RCC 7860 (cell line): ENCODE measurements around the gene NCF1.
"Not testable (repeated sequence)": the region's sequence is repeated elsewhere in the genome, so short reads cannot be mapped to it uniquely, and the experiment has no call there.

Experiments
- DNase-seq: peaks from one replicate; pipeline ENCODE4 v3.0.0-alpha.2; 2015; ENCODE audit warnings: low spot score
- FAIRE-seq: peaks from 2 replicates; lab custom pipeline; 2012; peaks lifted over from hg19 to GRCh38; lab: Jason Lieb, UNC

Gene NCF1

GRCh38 chr7:74773760-74774750 lies at the start of gene NCF1:
NCF1 (plus strand) TSS chr7:74774011; CDS start chr7:74774032, 21 bp downstream.
- FAIRE-seq, DNase-seq: not testable (repeated sequence)

DNA sequence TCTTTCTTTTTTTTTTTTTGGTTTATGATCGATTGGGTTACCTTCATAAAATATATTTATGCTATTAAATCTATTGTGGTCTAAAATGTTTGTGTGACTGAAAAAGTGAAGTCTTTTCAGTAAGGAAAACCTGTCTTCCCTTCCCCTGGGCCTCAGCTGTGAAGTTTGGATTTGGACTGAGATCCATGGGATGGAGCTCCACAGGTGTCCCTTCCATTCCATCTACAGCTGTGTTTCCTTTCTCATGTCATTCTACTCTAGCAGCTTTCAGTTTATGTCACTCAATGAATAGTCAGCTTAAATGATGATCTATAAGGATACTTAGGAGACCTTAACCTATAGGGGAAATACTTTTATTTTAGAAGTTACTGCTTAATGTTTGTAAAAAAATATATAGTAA lies 48.0 kb upstream of the NCF1 start:
- DNase-seq (no peak), FAIRE-seq (no peak)

DNA sequence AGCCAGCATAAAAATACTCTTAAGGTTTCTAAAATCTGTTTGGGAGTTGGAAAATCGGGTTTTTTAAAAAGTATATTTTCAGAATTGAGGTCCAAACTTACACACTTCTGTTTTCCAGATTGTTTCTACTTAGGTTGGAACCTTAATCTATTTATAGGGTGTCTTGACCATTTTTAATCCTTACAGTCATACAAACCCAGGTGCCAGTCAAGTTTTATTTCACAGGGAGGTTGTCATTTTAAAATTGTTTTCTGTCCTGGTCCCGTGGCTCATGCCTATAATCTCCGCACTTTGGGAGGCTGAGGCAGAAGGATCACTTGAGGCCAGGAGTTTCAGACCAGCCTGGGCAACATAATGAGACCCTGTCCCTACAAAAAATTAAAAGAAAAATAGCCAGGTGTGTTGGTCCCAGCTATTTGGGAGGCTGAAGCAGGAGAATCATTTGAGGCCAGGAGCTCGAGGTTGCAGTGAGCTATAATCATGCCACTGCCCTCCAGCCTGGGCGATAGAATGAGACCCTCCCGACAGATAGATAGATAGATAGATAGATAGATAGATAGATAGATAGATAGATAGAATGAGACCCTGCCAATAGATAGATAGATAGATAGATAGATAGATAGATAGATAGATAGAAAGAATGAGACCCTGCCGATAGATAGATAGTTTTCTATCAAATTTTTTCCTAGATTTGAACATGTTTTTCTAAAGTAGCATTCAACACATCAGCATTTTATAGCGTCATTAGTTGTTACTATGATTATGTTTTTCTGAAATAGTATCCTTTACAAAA lies 47.3 kb upstream of the NCF1 start:
- FAIRE-seq (no peak), DNase-seq (no peak)

DNA sequence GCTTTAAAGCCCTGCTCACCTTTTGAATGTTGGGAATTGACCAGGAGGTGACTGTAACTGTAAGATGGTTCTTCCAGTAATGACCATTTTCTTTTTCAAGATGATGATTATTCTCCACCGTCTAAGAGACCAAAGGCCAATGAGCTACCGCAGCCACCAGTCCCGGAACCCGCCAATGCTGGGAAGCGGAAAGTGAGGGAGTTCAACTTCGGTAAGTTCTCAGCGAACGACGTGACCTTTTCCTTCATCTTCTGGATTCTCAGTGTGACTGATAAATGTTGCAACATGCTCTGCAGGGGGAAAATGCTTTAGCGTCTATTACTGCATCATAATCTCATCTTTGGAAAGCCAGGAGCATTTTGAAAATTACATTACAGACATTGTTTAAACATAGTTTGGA lies 45.1 kb upstream of the NCF1 start:
- not testable (repeated sequence) for DNase-seq, FAIRE-seq

- FAIRE-seq = not testable (repeated sequence)
Observed at GRCh38 chr7:74730186-74730585, 43.6 kb upstream of the NCF1 start.

DNA sequence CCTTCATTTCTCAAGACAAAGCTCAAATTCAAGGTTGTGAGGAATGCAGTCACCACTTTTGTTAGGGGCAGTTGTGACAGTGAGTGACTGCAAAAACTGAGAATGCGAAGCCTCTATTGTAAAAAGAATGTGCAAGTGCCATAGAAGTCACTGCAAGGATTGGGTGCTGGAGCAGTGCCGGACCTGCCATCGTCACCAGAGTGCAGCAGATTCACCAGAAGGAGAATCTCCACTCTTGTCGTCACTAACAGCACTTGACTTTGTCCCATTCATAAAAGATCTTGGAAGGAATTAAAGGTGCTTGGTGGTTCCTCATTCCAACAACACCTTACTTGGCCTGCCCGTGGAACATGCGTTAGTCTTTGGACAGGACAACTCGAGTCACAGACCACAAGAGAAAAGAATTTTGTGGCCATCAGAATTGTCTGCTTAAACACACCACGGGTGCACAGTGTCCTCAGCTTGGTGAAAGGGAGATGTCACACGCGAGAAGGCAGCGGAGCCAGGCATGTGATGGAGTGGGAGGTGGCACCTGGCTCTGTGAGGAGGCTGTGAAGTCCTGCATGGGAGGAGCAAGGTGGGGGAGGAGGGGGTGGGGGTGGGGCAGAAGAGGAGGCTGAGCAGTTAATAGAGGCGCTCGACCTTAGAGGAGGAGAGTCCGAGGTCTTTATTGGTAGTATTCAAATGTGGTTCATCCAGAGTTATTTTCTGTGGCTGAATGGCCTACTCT lies 33.7 kb upstream of the NCF1 start:
- FAIRE-seq, DNase-seq: not testable (repeated sequence)

More at GRCh38 chr7:74730186-74730585, 43.6 kb upstream of the NCF1 start:
- not testable (repeated sequence) for DNase-seq

DNA sequence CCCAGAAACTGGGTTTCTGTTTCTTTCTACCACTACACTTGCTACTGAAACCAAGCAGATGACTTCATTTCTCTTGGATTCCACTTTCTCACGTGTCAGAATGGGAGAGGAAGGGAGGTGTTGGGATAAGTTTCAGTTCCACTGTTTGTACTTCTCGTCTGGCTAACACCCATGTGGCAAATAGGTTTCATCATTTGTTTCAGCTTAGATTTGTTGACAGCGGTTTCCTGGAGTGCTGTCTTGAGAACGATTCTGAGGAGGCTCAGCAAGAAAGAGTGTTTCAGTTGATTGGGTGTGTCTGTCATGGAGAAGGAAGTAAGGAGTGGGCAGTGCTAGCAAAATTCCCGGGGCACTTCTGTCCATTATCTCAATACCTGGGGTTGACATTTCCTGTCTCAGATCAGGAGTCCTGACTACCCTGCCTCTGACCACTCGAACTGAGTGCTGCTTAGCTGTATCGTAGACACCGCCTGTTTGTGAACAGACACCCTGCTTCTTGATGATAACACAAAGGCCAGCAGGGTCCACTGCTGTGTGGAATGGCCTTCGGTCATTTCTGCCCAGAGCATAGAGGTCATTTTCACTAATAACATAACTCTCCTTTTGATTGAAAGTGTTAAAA lies 29.8 kb upstream of the NCF1 start:
- FAIRE-seq, DNase-seq: not testable (repeated sequence)

DNA sequence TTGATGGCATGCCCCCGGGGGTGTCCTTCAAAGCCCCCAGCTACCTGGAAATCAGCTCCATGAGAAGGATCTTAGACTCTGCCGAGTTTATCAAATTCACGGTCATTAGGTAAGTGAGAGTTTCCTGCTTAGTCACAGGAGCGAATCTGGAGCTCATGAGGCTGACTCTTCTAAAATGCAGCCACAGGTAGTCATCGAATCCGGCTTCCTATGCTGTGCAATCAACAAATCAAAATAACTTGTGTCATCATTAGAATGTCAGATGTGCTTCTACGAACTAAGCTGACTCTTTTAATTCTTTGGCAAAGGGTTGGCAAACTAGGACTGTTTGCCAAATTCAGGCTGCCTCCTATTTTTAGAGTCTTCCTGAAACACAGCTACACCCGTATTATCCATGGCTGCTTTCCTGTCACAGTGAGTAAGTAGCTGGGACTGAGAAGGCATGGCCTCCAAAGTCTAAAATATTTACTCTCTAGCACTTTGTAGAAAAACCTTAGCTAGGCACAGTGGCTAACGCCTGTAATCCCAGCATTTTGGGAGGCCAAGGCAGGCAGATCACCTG lies 19.8 kb upstream of the NCF1 start:
- DNase-seq = not testable (repeated sequence)
- peak; percentile 58 for FAIRE-seq

DNA sequence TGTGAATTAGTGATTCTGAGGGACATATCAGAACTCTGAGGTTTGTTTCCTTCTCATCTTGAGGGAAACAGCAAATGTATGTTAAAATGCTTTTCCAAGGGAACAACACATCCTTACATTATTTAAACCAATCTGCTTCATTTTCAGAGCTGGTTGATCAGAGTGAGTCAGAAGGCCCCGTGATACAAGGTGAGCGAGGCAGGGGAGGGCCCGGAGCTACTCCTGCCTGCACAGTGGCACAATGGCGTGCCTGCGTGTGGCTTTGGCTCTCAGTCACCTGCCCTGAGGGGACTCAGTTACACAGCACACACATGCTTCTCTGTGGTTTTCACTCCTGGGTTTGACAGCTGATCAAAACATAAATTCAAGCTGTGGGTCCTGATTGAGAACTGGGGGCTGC lies 17.1 kb upstream of the NCF1 start:
- not testable (repeated sequence) for FAIRE-seq

DNA sequence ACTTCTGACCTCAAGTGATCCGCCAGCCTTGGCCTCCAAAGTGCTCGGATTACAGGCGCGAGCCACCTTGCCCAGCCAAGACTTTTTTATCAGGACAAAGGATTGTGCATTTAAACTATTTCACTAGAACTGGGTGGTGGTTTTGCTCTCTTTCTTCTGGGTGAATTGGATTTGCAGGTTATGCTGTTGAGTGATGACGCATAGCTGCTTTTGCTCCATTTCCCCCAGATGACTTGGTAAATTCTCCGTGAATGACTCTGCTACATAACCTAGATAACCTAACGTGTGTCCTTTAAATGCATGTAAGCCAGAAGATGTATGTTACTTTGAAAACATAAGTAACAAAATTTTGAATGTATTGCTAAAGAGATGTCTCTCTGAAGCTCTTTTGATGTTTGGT lies 15.5 kb upstream of the NCF1 start:
- not testable (repeated sequence) for FAIRE-seq, DNase-seq

More for the DNA sequence above, 17.1 kb upstream of the NCF1 start:
- DNase-seq = not testable (repeated sequence)

DNA sequence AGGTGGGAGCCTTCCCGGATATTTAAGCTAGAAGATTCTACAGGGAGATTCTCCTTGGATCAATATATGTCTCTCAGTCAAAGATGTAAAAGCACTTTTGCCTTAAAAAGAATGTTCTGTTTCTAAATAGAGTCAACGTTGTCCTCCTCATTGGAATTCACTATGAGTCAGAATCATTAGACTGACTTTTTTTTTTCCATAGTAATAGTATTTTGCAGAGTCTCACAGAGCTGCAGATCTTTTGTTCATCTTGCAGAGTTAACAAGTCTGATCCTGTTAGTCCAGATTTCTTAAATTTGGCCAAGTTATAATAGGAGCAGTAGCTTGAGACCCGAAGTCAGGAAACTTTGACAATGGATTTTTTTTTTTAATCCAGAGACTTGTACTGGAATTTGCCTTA lies 14.8 kb upstream of the NCF1 start:
- FAIRE-seq, DNase-seq: not testable (repeated sequence)

GRCh38 chr7:74765205-74765918 lies 8.4 kb upstream of the NCF1 start:
- FAIRE-seq, DNase-seq: not testable (repeated sequence)

- not testable (repeated sequence) for DNase-seq, FAIRE-seq
Observed at GRCh38 chr7:74766509-74766908, 7.3 kb upstream of the NCF1 start.

DNA sequence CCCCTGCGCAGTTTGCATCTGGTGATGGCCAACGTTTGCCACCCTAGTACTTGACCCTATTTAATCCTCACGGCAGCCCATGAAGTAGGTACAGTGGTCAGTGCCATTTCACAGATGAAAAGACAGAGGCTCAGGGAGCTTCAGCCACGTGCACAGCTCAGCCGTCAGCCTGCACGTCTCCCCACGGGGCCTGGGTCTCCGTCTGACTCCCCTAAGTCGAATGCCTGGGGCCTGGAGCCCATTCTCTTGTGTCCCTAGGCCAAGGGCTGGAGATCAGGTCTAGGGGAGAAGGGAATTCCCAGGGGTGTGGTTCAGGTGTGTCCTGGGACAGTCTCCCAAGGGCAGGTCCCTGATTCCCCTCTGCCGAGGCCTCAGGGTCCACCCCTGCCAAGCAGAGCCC lies 6.8 kb upstream of the NCF1 start:
- not testable (repeated sequence) for DNase-seq, FAIRE-seq

- not testable (repeated sequence) for DNase-seq, FAIRE-seq
Observed at GRCh38 chr7:74770062-74770461, 3.7 kb upstream of the NCF1 start.

GRCh38 chr7:74772093-74772492 lies 1.7 kb upstream of the NCF1 start:
- not testable (repeated sequence) for DNase-seq, FAIRE-seq

DNA sequence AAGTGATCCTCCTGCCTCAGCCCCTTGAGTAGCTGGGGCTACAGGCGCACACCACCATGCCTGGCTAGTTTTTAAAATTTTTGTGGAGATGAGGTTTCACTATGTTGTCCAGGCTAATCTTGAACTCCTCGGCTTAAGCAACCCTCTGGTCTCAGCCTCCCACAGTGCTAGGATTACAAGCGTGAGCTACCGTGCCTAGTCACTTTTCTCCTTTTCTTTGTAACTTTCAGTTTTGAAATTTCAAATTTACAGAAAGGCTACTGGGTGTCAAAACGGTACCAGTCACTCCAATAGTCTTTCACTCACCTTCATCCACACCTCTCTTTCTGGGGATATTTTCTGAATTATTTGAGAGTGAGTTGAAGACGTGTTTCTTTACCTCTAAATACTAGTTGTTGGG lies 1.3 kb downstream of the NCF1 start:
- DNase-seq, FAIRE-seq: not testable (repeated sequence)

DNA sequence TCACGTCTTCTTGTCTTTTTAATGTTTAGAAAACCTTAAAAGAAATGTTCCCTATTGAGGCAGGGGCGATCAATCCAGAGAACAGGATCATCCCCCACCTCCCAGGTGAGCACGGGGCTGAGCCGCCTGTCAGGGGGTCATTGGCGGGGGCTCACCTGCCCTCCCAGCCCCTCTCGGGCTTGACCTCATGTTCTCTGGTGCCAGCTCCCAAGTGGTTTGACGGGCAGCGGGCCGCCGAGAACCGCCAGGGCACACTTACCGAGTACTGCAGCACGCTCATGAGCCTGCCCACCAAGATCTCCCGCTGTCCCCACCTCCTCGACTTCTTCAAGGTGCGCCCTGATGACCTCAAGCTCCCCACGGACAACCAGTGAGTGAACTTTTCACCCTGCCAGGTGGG lies 5.2 kb downstream of the NCF1 start:
- DNase-seq, FAIRE-seq: not testable (repeated sequence)

DNA sequence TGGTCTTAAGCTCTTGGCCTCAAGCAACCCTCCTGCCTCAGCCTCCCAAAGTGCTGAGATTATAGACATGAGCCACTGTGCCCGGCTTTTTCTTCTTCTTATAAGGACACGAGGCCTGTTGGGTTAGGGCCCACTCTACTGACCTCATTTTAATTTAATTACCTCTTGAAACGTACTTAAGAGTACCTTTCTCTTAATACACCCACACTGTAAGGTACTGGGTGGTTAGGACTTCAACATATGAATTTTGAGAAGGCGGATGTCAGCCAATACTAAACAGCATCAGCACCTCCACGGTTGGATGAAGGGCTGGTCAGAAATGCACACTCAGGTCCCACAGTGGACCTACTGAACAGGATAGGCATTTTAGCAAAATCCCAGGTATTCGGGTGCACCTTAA lies 7.9 kb downstream of the NCF1 start:
- FAIRE-seq, DNase-seq: not testable (repeated sequence)
